Measurements from ENCODE around the gene SYNGR2.

SYNGR2 gene

DNA sequence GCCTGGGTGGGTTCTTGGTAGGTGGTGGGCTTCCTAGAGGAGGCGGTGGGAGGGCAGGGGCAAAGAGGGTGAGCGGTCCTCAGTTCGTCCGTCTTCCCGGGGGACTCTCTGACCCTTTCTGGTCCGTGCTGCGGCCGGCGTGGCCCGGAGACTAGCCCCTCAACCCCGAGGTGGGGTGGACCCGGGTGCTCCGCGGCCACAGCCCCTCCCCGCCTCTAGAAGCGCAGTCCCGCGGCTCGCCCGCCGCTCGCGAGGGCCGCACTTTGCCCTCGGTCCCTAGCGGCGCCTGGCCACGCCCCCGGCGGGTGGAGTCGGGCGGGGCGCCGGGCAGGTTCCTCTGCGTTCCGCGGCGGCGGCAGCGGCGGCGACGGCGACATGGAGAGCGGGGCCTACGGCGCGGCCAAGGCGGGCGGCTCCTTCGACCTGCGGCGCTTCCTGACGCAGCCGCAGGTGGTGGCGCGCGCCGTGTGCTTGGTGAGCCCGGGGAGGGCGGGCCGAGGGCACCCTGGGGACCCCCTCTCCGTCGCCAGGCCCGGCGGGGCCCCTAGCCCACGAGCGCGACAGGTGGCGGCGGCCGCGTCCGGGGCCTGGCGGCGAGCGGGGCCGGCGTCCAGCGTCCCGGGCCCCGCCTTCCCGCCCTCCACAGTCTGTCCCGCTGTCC, at the start of gene SYNGR2:
Gene SYNGR2 (plus strand): TSS at position 340 of the 661 bp plus-strand sequence. CDS start 36 bp downstream, at position 376.
- DNase-seq, result peak; percentile 24

DNA sequence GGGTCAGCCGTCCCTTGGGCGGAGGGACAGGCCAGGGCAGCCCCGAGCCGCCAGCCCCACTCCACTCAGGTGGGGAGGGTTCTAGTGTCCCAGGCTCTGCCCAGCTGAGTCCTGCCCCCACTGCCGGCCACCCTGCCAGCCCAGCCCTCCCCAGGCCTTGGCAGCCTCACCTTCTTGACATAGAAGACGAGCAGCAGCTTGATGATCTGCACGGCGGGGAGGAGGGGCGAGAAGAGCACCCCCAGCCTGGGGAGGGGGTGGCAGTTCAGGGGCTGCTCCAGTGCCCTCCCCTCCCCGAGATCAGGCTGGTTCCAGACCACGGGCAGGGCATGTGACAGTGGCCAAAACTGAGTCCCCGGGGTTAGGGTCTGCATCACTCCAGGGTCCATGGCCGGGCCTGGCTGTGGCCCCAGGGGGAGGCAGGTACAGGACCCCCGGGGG, 49.6 kb upstream of the SYNGR2 start:
- DNase-seq, result no peak

- DNase-seq, result no peak
Measured at GRCh38 chr17:78120537-78120936, 47.8 kb upstream of the SYNGR2 start.

GRCh38 chr17:78120971-78121800, 47.2 kb upstream of the SYNGR2 start:
- DNase-seq, result no peak

DNA sequence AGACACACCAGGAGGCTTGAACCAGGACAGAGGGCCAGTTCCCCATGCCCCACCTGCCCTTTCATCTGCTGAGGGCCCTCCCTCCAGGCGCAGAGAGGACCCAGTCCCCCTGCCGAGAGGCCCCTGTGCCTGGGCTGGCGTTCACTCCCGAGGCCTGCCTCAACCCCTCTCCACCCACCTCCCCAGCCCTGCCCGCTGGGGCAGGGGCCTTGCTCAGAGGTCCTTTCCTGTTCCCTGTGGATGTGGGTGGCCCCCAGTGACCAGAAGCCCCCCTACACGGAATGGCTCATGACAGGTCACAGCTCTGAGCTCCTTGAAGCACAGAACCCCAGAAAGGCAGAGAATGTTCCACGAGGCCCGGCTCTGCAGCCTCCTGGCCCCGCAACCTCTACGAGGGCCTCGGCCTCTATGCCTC, 46.6 kb upstream of the SYNGR2 start:
- DNase-seq, result no peak

GRCh38 chr17:78122216-78122930, 46.0 kb upstream of the SYNGR2 start:
- no peak for DNase-seq

DNA sequence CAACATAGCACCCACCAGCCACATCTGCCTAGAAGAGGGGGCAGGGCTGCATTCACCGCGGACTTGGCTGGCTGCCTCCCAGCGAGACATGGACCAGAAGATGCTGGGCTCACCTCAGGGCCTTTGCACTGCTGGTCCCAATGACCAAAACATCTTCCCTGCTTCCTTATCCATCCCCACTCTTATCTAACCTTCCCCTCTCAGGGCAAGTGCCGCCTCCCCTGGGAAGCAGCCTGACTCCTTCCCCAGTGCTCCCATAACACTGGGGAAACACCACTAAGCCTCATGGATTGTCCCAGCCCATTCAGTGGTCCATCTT, 45.5 kb upstream of the SYNGR2 start:
- DNase-seq, result no peak

DNA sequence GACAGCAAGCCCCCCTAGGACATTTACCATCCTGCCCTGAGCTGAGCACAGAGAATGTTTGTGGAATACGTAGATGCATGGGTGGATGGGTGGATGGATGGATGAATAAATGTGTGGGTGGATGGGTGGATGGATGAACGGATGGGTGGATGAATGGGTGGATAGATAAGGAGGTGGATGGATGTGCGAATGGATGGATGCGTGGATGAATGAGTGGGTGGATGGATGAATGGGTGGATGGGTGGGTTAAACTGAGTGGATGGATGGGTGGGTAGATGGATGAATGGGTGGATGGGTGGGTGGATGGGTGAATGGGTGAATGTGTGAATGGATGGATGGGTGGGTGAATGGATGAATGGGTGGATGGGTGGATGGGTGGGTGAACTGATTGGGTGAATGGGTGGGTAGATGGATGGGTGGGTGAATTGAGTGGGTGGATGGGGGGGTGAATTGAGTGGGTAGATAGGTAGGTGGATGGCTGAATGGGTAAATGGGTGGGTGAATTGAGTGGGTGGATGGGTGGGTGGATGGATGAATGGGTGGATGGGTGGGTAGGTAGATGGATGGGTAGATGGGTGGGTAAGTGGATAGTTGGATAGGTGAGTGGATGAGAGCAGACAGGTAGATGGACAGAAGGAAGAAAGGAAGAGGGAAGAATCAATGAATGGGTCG, 45.0 kb upstream of the SYNGR2 start:
- no peak for DNase-seq

GRCh38 chr17:78124081-78124835, 44.1 kb upstream of the SYNGR2 start:
- DNase-seq, result no peak

DNA sequence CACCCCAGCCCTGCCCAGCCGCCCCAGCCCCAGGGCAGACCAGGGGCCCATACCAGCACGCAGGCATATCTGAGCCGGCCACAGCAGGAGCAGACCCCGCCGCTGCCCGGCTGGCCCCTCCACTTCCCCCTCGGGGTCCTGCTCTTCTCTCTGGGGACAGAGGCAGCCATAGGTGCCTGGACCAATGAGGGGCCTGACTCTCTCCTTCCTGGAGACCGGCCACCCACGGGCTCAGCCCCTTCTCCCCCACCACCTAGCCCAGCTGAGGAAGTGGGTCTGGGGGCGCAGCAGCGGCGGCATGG, 43.6 kb upstream of the SYNGR2 start:
- DNase-seq, result no peak

- DNase-seq, result no peak
Measured at GRCh38 chr17:78125138-78125913, 43.1 kb upstream of the SYNGR2 start.

DNA sequence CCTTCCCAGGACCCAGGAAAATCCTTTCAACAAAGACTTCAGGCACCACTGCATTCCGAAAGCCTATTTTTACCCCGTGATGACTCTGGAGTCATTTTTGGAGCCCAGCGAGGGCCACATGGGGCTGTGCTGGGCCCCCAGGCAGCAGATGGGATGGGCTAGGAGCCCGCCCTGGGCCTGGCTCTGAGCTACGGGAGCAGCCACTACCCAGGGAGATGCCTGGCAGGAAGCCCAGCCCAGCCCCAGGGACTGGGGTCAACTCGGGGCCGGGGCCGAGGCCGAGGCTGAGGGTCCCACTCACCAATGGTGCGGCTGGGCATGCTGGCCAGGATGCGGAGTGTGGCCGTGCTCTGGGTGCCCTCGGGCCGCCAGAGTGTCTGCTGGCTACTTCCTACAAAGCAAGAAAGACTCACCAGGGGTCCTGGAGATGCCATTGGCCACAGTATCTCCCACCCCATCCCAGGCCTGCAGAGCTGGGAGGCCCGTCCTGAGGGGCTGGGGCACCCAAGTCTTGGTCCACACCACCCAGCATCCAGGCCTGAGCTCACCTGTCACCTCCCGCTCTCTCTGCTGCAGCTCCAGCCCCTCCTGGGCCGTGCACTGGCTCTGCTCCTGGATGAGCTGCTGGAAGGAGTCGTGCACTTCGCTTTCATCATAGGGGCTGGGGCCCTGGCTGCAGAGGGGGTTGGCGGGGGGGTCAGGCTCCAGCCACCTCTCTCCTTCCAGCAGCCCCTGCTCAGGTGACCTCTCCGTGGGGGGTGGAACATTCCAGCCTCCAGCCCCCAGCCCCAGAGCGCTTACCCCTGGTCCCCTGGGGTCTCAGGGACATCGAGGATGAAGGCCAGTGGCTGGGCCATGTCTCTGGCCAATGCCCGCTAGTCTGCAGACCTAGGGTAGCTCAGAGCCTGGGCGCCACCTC, 42.1 kb upstream of the SYNGR2 start:
- DNase-seq, result no peak

DNA sequence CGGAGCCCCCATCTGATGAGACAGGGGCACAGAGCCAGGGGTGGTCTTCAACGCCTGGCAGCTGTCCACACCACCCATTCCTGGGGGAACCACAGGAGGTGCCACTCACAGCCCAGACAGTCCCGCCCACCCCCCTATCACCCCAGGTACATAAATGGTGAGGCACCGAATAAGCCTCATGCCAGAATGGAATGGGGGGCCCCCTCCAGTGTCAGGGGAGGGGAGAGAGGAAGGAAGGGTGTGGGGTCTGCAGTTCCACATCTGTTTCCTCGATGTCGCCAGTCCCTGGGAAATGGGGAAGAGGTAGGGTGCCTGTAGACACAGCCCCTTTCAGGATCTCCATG, 41.5 kb upstream of the SYNGR2 start:
- DNase-seq, result no peak

GRCh38 chr17:78127239-78127887, 41.0 kb upstream of the SYNGR2 start:
- DNase-seq, result no peak

DNA sequence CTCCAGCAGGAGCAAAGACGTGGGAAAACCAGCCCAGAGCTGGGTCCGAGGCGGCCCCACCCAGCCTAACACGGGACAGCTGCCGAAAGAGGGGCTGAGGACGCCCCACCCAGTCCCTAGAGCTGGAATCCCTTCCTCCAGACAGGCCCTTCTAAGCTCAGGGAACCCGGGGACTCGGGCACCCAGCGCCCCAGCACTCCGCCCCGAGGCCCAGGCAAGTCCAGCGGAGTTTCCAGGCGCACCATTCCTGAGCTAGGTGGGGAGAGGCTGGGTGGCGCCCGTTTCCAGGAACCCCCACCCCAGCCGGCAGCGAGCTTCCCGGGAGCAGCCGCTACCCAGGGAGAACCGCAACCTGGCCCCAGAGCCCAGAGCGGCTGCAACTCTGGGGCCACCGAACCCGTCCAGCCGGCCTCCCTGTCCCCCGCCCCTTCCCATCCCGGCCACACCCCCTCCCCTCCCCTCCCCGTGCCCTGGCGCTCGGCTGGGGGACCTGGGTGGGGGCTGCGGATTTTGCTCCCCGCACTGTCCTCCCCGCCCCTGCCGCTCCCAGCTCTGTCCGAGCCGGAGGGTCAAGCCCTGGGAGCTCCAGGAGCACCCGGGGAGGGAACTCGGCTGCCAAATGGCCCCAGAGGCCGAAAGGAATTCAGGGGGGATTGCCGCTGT, 40.4 kb upstream of the SYNGR2 start:
- no peak for DNase-seq

DNA sequence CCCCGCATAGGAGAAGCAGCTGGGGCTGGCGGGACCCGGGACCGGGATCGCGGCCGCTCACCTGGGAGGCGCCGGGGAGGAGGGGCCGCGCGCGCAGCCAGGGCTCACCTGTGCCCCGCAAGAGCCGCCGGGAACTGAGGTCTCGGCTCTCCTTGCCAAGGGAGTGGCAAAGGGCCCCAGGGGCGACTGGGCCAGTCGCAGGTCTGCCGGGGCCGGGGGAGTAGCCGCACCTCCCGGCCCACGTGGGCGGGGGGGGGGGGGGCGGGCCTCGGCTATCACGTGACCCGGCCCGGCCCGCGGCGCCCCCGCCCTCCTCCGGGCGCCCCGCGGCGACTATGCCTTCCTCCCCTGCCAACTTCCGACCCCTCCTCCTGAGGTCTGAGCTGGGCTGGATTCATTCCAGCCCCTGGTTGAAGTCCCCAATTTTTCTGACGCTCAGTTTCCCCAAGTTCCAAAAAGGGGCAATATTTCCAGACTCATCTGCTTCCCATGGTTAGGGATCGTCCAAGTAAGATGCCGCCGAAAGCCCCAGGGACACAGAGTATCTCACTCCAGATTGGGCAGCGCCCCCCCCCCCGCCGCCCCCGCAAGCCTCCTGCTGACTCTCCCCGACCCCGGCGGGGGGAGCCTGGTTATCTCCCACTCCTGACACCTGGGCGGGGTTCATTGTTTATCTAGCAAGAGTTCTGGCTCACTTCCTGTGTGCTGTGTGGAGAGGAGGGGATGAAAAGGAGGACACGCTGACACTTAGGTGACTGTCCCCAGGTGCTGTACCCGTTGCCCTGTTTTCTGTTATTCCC, 39.6 kb upstream of the SYNGR2 start, which contains the start of gene TMC6:
Gene TMC6 (minus strand): TSS at position 205 of the 800 bp plus-strand sequence. CDS start 1,923 bp downstream, outside the sequence.
- DNase-seq, result peak; percentile 43

DNA sequence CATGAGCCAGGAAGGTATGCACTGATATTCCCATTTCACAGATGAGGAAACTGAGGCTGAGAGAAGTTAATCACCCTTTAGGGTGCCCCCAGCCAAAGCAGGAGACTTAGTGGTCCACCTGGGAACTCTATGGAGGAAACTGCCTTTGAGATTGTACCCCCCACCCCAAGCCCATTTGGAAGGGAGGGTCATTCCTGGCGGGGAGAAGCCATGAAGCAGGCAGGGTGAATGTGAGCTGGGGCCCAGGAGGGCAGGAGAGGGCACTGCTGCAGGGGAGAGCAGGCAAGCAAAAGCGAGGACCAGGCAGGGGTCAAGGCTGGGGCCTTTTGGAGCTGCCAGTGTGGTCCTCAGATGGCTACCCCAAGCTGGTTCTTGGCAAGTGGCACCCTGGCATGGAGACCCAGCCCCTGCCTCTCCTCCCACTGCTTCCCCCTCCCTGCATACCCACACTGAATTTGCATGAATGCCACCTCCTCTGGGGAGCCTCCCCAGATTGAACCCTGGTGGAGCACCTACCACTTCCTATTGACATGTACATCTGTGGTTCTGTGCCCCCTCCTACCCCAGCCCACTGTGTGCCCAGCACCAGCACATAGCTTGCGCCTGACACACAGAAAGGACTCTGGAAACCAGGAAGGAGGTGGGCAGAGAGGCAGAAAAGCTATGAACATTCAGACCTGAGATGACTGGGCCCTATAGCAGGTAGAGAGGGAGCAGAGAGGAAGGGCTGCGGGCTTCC, 38.9 kb upstream of the SYNGR2 start:
- no peak for DNase-seq

DNA sequence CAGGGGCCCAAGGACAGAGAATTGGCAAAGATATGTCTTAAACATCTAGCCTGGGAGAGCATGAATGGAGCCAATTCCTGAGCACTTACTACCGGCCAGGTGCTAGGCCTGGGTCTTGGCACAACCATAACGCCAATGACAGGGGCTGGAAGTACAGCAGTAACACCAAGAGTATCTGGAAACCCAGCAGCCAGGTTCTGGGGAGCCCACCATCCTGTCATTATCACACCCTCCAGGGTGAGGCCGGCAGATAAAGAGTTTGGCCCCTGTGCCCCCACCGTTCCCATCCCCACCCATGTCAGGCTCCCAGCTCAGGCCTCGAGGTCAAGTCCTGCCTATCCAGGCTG, 38.3 kb upstream of the SYNGR2 start:
- no peak for DNase-seq

Measured in DMS79 (cell line).